Activated CD4-positive, alpha-beta T cell treated with anti-CD3 and anti-CD28 coated beads, Interleukin-2, Interleukin-4, amounts not matched to agents 100 ng/mL and 50 ng/mL, durations not matched to agents 16 hours and 8 hours (primary cell): ENCODE measurements around the gene KDM4C.
"Not testable (repeated sequence)": the region's sequence is repeated elsewhere in the genome, so short reads cannot be mapped to it uniquely, and the experiment has no call there.

Experiments
- DNase-seq: peaks from one replicate; pipeline ENCODE4 v3.0.0-alpha.2; 2020; ENCODE audit warnings: low spot score

KDM4C gene

DNA sequence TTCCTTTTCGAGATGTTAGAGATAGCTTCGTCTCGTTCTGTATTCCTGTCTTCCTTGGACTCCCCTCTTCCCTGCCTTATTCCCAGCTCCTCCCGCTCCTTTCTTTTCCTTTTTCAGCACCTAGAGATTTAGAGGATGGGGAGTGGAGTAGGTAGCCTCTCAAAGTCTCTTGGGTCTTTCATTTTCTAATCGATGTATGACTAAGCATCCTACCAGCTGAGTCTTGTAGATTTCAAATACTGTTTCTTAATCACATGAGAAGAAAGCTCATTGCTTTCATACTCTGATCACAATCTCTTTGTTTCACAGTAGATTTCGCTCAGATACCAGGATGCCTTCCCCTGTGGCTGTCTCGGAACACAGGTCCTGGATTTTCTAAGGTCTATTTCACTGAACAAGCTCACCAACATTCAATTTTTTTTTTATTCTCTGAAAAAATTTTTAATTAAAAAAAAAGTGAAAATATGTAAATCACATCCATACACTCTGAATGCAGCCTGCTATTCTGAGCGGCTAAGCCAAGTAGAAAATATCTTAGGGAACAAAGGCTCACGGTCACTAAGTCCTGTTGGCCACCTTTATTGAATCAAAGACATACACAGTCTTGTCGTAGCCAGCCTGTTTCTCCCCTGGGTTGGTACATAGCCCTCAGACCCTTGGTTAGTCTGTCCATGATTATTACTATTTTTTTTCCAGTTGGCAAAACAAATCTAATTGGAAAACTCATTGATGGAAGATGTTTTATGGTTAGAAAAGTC lies 413.8 kb downstream of the KDM4C start:
- DNase-seq = peak; percentile 9

- no peak for DNase-seq
These were observed 414.7 kb downstream of the KDM4C start for GRCh38 chr9:7172154-7173115.

GRCh38 chr9:7173139-7173538 lies 415.4 kb downstream of the KDM4C start:
- DNase-seq = no peak

DNA sequence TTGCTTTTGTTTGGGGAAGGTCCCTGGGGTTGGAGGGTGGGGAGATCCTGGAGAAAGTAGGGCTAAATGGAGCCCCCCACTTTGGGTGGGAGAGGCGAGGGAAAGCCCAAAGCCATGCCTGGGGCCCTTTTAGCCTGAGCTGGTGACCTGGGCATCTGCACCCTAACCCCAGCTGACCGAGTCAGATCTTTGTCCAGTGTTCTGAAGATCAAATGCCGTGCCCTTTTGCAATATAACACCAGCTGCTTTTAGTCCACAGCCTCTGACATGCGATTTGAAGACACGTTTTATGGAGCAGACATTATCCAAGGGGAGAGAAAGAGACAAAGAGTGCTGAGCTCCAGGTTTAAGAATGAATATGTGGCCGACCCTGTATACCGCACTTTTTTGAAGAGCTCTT lies 416.5 kb downstream of the KDM4C start:
- DNase-seq = no peak

DNA sequence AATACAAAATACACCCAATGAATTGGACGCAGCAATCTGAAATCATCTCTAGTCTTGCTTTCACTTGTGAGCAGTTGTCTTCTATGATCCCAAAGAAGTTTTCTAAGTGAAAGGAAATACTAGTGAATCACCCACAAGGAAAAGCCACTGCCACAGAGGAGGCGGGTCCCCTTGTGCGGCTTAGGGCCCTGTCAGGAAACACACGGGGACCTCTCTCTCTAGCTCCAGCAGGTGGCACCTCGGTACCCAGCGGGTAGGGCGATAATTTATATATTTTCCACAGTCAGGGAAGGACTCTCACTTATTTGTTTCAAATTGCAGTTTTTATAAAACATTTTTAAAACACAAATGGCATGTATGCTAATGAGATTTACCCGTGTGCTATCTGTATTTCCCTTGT lies 417.1 kb downstream of the KDM4C start:
- no peak for DNase-seq

DNA sequence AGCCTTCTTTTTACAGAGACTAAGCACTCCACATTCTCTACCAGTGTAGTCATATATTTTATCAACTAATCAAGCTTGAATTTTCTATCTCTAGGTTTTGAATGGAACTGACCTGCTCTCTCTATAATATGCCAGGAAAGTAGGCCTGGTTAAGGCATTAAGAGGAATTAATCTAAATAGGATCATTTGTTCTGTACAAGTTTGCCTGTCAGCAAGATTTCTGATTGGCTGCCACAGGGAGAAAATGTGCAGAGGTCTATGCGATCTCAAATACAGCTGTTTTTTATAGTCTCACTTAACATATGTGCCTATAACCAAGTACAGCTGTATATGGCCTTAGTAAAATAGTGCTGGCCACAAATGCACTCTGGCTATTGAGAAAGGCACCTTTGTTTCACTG lies 418.8 kb downstream of the KDM4C start:
- no peak for DNase-seq

- no peak for DNase-seq
These were observed 419.6 kb downstream of the KDM4C start for GRCh38 chr9:7177383-7177782.

DNA sequence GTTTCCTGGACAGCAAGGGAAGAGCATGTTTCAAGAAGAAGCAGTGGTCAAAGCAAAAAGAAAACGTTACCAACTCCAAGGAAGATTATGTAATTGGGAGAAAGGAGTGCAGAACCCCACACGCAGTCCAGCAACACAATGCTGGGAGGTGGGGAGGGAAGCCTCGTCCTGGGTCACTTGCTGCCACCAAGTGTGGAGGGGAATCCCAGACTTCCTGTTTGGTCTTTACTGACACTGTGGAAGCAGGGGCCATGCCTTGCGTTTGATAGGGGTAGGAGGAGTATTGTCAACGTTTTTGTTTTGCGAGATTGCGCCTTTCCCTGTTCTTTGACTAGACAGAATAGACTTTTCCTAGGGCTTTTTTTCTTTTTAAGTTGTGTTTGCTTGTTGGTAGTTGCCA lies 421.0 kb downstream of the KDM4C start:
- DNase-seq = no peak

GRCh38 chr9:7180247-7180646 lies 422.5 kb downstream of the KDM4C start:
- no peak for DNase-seq

GRCh38 chr9:7183139-7183538 lies 425.4 kb downstream of the KDM4C start:
- not testable (repeated sequence) for DNase-seq

GRCh38 chr9:7185612-7186011 lies 427.8 kb downstream of the KDM4C start:
- DNase-seq = no peak

- DNase-seq = peak; percentile 24
These were observed 428.4 kb downstream of the KDM4C start for GRCh38 chr9:7186175-7186574.

- DNase-seq = no peak
These were observed 434.5 kb downstream of the KDM4C start for GRCh38 chr9:7192266-7192665.

- no peak for DNase-seq
These were observed 437.8 kb downstream of the KDM4C start for GRCh38 chr9:7195526-7195925.

- DNase-seq = no peak
These were observed 438.7 kb downstream of the KDM4C start for GRCh38 chr9:7196467-7196866.

GRCh38 chr9:7201196-7201595 lies 443.4 kb downstream of the KDM4C start:
- no peak for DNase-seq

- DNase-seq = no peak
These were observed 448.0 kb downstream of the KDM4C start for GRCh38 chr9:7205806-7206205.

DNA sequence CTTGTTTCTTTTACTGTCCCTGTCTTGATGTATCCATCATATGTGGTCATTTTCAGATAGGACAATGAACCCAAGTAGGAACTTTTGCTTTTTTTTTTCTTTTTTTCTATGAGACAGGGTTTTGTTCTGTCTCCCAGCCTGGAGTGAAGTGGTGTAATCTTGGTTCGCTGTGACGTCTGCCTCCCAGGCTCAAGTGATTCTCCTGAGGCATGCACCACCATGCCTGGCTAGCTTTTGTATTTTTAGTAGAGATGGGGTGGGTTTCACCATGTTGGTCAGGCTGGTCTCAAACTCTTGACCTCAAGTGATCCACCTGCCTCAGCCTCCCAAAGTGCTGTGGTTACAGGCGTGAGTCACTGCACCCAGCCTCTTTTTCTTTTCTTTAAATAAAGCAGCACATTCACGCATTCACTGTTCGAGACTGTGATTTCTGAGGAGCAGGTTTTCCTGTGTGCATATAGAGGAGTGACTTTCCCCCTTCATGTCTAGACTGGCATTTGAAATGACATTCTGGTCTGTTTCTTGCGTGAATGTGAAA lies 448.5 kb downstream of the KDM4C start:
- DNase-seq = no peak

DNA sequence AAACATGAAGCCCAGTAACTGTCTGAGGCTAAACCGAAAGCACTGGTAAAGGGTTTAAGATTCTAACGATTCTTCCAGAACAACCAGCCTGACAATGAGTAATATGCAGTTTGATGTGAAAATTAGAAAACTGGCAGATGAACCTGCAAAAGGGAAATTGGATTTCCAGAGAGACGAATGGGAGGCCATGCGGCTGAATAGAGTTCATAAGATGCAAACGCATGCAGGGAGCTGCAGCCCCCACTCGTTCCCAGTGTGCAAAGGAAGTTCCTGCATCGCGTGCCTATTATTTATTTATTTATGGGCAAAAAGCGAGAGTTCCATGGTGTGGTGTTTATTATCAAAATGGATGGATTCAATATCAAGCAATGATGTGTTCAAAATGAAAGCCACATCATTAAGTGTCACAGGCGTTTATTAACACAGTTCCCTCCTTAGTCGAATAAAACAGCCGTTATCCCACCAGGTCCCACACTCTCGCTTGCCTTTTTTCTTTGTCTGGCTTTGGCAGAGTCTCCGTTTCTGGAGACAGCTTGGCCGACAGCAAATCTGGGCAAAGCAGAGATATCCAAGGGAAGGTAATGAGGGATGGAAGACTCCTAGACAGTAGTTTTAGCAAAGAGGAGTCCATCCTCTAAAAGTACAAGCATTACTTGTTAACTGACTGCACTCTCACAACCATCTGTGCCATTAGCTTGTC lies 451.4 kb downstream of the KDM4C start:
- no peak for DNase-seq

- no peak for DNase-seq
These were observed 452.2 kb downstream of the KDM4C start for GRCh38 chr9:7209990-7210389.

DNA sequence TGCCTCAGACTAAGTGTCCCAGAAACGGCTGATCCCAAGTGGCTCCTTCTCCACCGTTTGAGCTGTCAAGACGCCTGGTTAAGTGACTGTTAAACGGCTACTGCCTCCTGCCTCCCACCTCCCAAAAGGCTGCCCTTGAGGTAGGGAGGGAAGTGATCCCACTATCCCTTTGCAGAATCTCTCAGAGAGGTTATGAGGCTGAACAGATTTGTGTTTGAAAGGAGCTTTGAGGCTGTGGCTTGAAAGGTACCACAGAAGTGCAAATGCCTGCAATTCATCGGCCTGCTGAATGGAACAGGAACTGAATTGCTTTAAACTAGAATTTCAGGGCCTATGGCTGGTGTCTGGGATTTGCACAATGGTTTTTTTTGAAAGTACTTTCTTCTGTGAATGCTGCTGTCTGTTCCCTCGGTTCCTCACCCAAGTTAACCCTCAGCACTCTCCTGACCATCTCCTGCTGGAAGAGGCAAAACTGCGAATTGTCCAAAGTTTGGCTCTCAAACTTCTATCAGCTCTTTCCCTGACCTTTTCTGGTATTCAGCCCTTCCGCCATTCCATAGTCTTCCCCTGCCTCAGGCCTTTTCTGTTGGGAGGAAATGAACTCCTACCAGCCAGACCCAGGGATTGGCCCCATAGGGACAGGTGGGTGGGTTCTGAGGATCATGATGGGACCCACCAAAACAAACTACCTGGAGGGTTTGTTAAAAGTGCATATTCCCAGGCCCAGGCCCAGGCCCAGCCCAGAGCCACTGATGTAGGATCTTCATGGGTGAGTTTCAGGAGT lies 453.3 kb downstream of the KDM4C start:
- DNase-seq = no peak

- DNase-seq = no peak
These were observed 453.9 kb downstream of the KDM4C start for GRCh38 chr9:7211657-7212056.
